Trophoblast cell (in vitro differentiated cells and primary cell): ENCODE measurements around the gene CCDC88B. TPM values are rescaled to one million over a fixed set of nuclear protein-coding genes. Genes with fewer than 3 reads are reported as not detected.

Experiments used
- DNase-seq, 2 donors: peaks; one replicate each; pipeline ENCODE4 v3.0.0-alpha.2; 2016
- H2AFZ ChIP-seq: 2 replicates; pipeline ENCODE4 v1.6.1; 2013; ENCODE audit warnings: low read length, moderate library complexity, mild to moderate bottlenecking; ENCODE audit not compliant: insufficient read depth, poor library complexity
- H2AK5ac ChIP-seq: 2 replicates; pipeline ENCODE4 v1.6.1; 2013; ENCODE audit warnings: mild to moderate bottlenecking, low read length
- H2BK120ac ChIP-seq: 2 replicates; pipeline ENCODE4 v1.6.1; 2013; ENCODE audit warnings: low read length, mild to moderate bottlenecking, moderate library complexity; ENCODE audit not compliant: insufficient read depth, poor library complexity
- H2BK12ac ChIP-seq: 2 replicates; pipeline ENCODE4 v1.6.1; 2013; ENCODE audit warnings: mild to moderate bottlenecking, low read length, moderate library complexity
- H2BK5ac ChIP-seq: 2 replicates; pipeline ENCODE4 v1.6.1; 2013; ENCODE audit warnings: low read length, low read depth, moderate library complexity, mild to moderate bottlenecking; ENCODE audit not compliant: poor library complexity
- H3K14ac ChIP-seq: 2 replicates; pipeline ENCODE4 v1.6.1; 2013; ENCODE audit warnings: mild to moderate bottlenecking, low read length
- H3K18ac ChIP-seq: 2 replicates; pipeline ENCODE4 v1.6.1; 2013; ENCODE audit warnings: mild to moderate bottlenecking, low read length
- H3K23ac ChIP-seq: 2 replicates; pipeline ENCODE4 v1.6.1; 2013; ENCODE audit warnings: low read length
- H3K27ac ChIP-seq: 2 replicates; pipeline ENCODE4 v1.5.1; 2013; ENCODE audit warnings: low read depth, mild to moderate bottlenecking, inconsistent platforms, low read length, moderate library complexity
- H3K27me3 ChIP-seq: 2 replicates; pipeline ENCODE4 v1.6.1; 2013; ENCODE audit warnings: inconsistent platforms, mild to moderate bottlenecking, low read length, moderate library complexity; ENCODE audit not compliant: insufficient read depth
- H3K36me3 ChIP-seq, 2 experiments: 1 replicate in 1 of 2; 2 replicates in 1 of 2; pipeline ENCODE4 v1.6.1; 2013; ENCODE audit warnings: low read length in 2 of 2, mild to moderate bottlenecking in 2 of 2, moderate library complexity in 1 of 2; ENCODE audit not compliant: insufficient read depth in 2 of 2, control insufficient read depth in 1 of 2
- H3K4ac ChIP-seq: 2 replicates; pipeline ENCODE4 v1.6.1; 2013; ENCODE audit warnings: low read depth, mild to moderate bottlenecking, low read length, moderate library complexity
- H3K4me1 ChIP-seq, 2 experiments: 1 replicate in 1 of 2; 2 replicates in 1 of 2; pipeline ENCODE4 v1.6.1; 2013; ENCODE audit warnings: low read length in 2 of 2, mild to moderate bottlenecking in 2 of 2, moderate library complexity in 1 of 2; ENCODE audit not compliant: insufficient read depth in 2 of 2, control insufficient read depth in 1 of 2
- H3K4me2 ChIP-seq: 2 replicates; pipeline ENCODE4 v1.6.1; 2013; ENCODE audit warnings: inconsistent platforms, mild to moderate bottlenecking, low read length, moderate library complexity
- H3K4me3 ChIP-seq: 2 replicates; pipeline ENCODE4 v1.5.1; 2013; ENCODE audit warnings: mild to moderate bottlenecking, low read depth, low read length, inconsistent platforms
- H3K79me1 ChIP-seq: one replicate; pipeline ENCODE4 v1.6.1; 2013; ENCODE audit warnings: low read length
- H3K79me2 ChIP-seq: 2 replicates; pipeline ENCODE4 v1.6.1; 2013; ENCODE audit warnings: low read length, mild to moderate bottlenecking; ENCODE audit not compliant: control insufficient read depth, insufficient read depth, poor library complexity
- H3K9ac ChIP-seq: 2 replicates; pipeline ENCODE4 v1.6.1; 2013; ENCODE audit warnings: mild to moderate bottlenecking, low read length
- H3K9me3 ChIP-seq: 2 replicates; pipeline ENCODE4 v1.6.1; 2013; ENCODE audit warnings: low read depth, mild to moderate bottlenecking, control low read depth, inconsistent platforms, low read length; ENCODE audit not compliant: insufficient read depth
- H4K12ac ChIP-seq: 2 replicates; pipeline ENCODE4 v1.6.1; 2013; ENCODE audit warnings: low read depth, mild to moderate bottlenecking, low read length, moderate library complexity
- H4K8ac ChIP-seq: 2 replicates; pipeline ENCODE4 v1.6.1; 2013; ENCODE audit warnings: low read depth, mild to moderate bottlenecking, low read length, moderate library complexity
- H4K91ac ChIP-seq: one replicate; pipeline ENCODE4 v1.6.1; 2013; ENCODE audit warnings: low read depth, mild to moderate bottlenecking, low read length, moderate library complexity
- WGBS: extraction: QIAGEN DNeasy Blood & Tissue Kit; methylation state at CpG from one replicate; pipeline ENCODE4 v1.1.7; 2013; ENCODE audit warnings: missing lambda C conversion rate; ENCODE audit not compliant: insufficient read length, insufficient coverage; ENCODE audit errors: extremely low coverage; 5-methylcytosine and 5-hydroxymethylcytosine counted together
- polyA plus RNA-seq: library from polyadenylated mRNA; stranded (reverse); fragments of 200-250 nt; gene quantifications from 2 replicates; pipeline ENCODE4 v1.2.3, GENCODE V29; 2013

The CCDC88B gene
- 1.8 and 2.0 TPM in 2 replicates for polyA plus RNA-seq

- H2AFZ ChIP-seq, result peak within 1 kb of the TSS; percentile 52
- WGBS, result no CpG with 5 or more reads among the region's 16 CpGs
Measured at GRCh38 chr11:64339754-64340408, at the start of gene CCDC88B. TSS of gene CCDC88B (plus strand) at chr11:64340204. CDS start at chr11:64340267, 63 bp downstream.

GRCh38 chr11:64290352-64291261, 49.4 kb upstream of the CCDC88B start:
- H4K12ac ChIP-seq, result no peak overlapping the region
- H3K4me1 ChIP-seq, result peaks cover 10 to 14% of the 10 kb centered on the region in 2 experiments
- H3K9ac ChIP-seq, result no peak overlapping the region

More at GRCh38 chr11:64339754-64340408, at the start of gene CCDC88B:
- no peaks in the 10 kb centered on the region for H3K27me3 ChIP-seq
- no peak within 1 kb of the TSS for H3K27ac ChIP-seq
- H4K91ac ChIP-seq, result no peak within 1 kb of the TSS
- H3K18ac ChIP-seq, result peak within 1 kb of the TSS; percentile 27
- H4K8ac ChIP-seq, result peak within 1 kb of the TSS; percentile 75
- no peak within 1 kb of the TSS for H3K14ac ChIP-seq
- no peak within 1 kb of the TSS for H3K4me3 ChIP-seq
- H3K9ac ChIP-seq, result no peak within 1 kb of the TSS
- peaks cover 2% of the 10 kb centered on the region for H3K79me2 ChIP-seq
- peaks cover 6 to 10% of the 10 kb centered on the region in 2 experiments for H3K4me1 ChIP-seq
- H2BK12ac ChIP-seq, result no peak within 1 kb of the TSS
- H3K9me3 ChIP-seq, result peaks cover 3% of the 10 kb centered on the region
- no peak within 1 kb of the TSS for H3K23ac ChIP-seq
- no peak within 1 kb of the TSS for H2AK5ac ChIP-seq
- DNase-seq, result no peak
- H3K4ac ChIP-seq, result no peak within 1 kb of the TSS
- H3K36me3 ChIP-seq, result no peaks in the 10 kb centered on the region
- peaks cover 6% of the 10 kb centered on the region for H3K79me1 ChIP-seq
- H3K4me2 ChIP-seq, result peak within 1 kb of the TSS; percentile 47
- H2BK5ac ChIP-seq, result no peak within 1 kb of the TSS
- no peak within 1 kb of the TSS for H4K12ac ChIP-seq
- no peak within 1 kb of the TSS for H2BK120ac ChIP-seq

GRCh38 chr11:64291262-64291751, 48.7 kb upstream of the CCDC88B start, which contains the start of gene KCNK4:
TSS of gene KCNK4 (plus strand) at chr11:64291302. CDS start at chr11:64293019, 1,717 bp downstream.
- no peak within 1 kb of the TSS for H2BK12ac ChIP-seq
- H2BK5ac ChIP-seq, result no peak within 1 kb of the TSS
- WGBS, result no CpG with 5 or more reads among the region's 45 CpGs
- peak within 1 kb of the TSS; percentile 43 for H3K4me2 ChIP-seq
- no peak within 1 kb of the TSS for H3K14ac ChIP-seq
- H3K4me3 ChIP-seq, result peak within 1 kb of the TSS; percentile 4
- peaks cover 6 to 11% of the 10 kb centered on the region in 2 experiments for H3K36me3 ChIP-seq
- no peak within 1 kb of the TSS for H3K27ac ChIP-seq
- no peak within 1 kb of the TSS for H4K12ac ChIP-seq
- no peak within 1 kb of the TSS for H3K4ac ChIP-seq
- H2AFZ ChIP-seq, result no peak within 1 kb of the TSS
- H3K23ac ChIP-seq, result no peak within 1 kb of the TSS
- H2BK120ac ChIP-seq, result no peak within 1 kb of the TSS
- peaks cover 51% of the 10 kb centered on the region for H3K27me3 ChIP-seq
- DNase-seq, result no peak
- H2AK5ac ChIP-seq, result no peak within 1 kb of the TSS
- H3K9me3 ChIP-seq, result peaks cover 5% of the 10 kb centered on the region
- H4K8ac ChIP-seq, result no peak within 1 kb of the TSS
- H3K79me1 ChIP-seq, result no peaks in the 10 kb centered on the region
- no peak within 1 kb of the TSS for H4K91ac ChIP-seq
- no peaks in the 10 kb centered on the region for H3K79me2 ChIP-seq
- no peak within 1 kb of the TSS for H3K18ac ChIP-seq
- H3K9ac ChIP-seq, result no peak within 1 kb of the TSS
- peaks cover 6 to 9% of the 10 kb centered on the region in 2 experiments for H3K4me1 ChIP-seq

More at GRCh38 chr11:64290352-64291261, 49.4 kb upstream of the CCDC88B start:
- no peak overlapping the region for H3K4me3 ChIP-seq
- WGBS, result no CpG with 5 or more reads among the region's 10 CpGs
- H3K14ac ChIP-seq, result no peak overlapping the region
- peaks cover 3% of the 10 kb centered on the region for H3K79me2 ChIP-seq
- peaks cover 44% of the 10 kb centered on the region for H3K27me3 ChIP-seq
- H3K36me3 ChIP-seq, result peaks cover 6 to 11% of the 10 kb centered on the region in 2 experiments
- H2AFZ ChIP-seq, result no peak overlapping the region
- peaks cover 5% of the 10 kb centered on the region for H3K9me3 ChIP-seq
- no peak overlapping the region for H3K4me2 ChIP-seq
- H3K23ac ChIP-seq, result no peak overlapping the region
- H2BK12ac ChIP-seq, result no peak overlapping the region
- H2AK5ac ChIP-seq, result no peak overlapping the region
- no peak overlapping the region for H3K18ac ChIP-seq
- H3K79me1 ChIP-seq, result peaks cover 3% of the 10 kb centered on the region
- H2BK120ac ChIP-seq, result no peak overlapping the region
- H3K4ac ChIP-seq, result no peak overlapping the region
- DNase-seq, result no peak
- no peak overlapping the region for H4K8ac ChIP-seq
- H2BK5ac ChIP-seq, result no peak overlapping the region
- no peak overlapping the region for H4K91ac ChIP-seq
- H3K27ac ChIP-seq, result no peak overlapping the region

GRCh38 chr11:64291752-64292459, 48.1 kb upstream of the CCDC88B start:
- no peak overlapping the region for H4K91ac ChIP-seq
- H2AK5ac ChIP-seq, result no peak overlapping the region
- DNase-seq, result no peak
- H2BK5ac ChIP-seq, result no peak overlapping the region
- H4K8ac ChIP-seq, result no peak overlapping the region
- H3K4me3 ChIP-seq, result peak overlapping the region; percentile 4
- H3K4ac ChIP-seq, result no peak overlapping the region
- H3K4me1 ChIP-seq, result peaks cover 2 to 6% of the 10 kb centered on the region in 2 experiments
- peaks cover 7% of the 10 kb centered on the region for H3K9me3 ChIP-seq
- no peak overlapping the region for H3K14ac ChIP-seq
- peak overlapping the region; percentile 43 for H3K4me2 ChIP-seq
- H3K27ac ChIP-seq, result no peak overlapping the region
- H3K36me3 ChIP-seq, result peaks cover 6 to 11% of the 10 kb centered on the region in 2 experiments
- no peak overlapping the region for H2AFZ ChIP-seq
- H3K79me1 ChIP-seq, result no peaks in the 10 kb centered on the region
- no peak overlapping the region for H4K12ac ChIP-seq
- no peak overlapping the region for H3K23ac ChIP-seq
- no peak overlapping the region for H2BK120ac ChIP-seq
- no peak overlapping the region for H3K9ac ChIP-seq
- H2BK12ac ChIP-seq, result no peak overlapping the region
- H3K27me3 ChIP-seq, result peaks cover 57% of the 10 kb centered on the region
- no peak overlapping the region for H3K18ac ChIP-seq
- no CpG with 5 or more reads among the region's 96 CpGs for WGBS
- H3K79me2 ChIP-seq, result no peaks in the 10 kb centered on the region
